ENCODE data around the gene WNT7B.

WNT7B gene

GRCh38 chr22:45971408-45972028 is 5.4 kb downstream of the WNT7B start:
- DNase-seq (ENCODE audit: low spot score), result no peak

- no peak for DNase-seq (ENCODE audit: low spot score)
Observed at GRCh38 chr22:45970705-45971407, 6.1 kb downstream of the WNT7B start.

- no peak for DNase-seq (ENCODE audit: low spot score)
Observed at GRCh38 chr22:45969801-45970470, 7.0 kb downstream of the WNT7B start.

- DNase-seq (ENCODE audit: low spot score), result no peak
Observed at GRCh38 chr22:45969414-45969799, 7.6 kb downstream of the WNT7B start.

GRCh38 chr22:45968751-45969413 is 8.1 kb downstream of the WNT7B start:
- DNase-seq (ENCODE audit: low spot score), result no peak

- DNase-seq (ENCODE audit: low spot score), result no peak
Observed at GRCh38 chr22:45968003-45968650, 8.8 kb downstream of the WNT7B start.

- no peak for DNase-seq (ENCODE audit: low spot score)
Observed at GRCh38 chr22:45966895-45967365, 10.0 kb downstream of the WNT7B start.

- DNase-seq (ENCODE audit: low spot score), result no peak
Observed at GRCh38 chr22:45966320-45966894, 10.6 kb downstream of the WNT7B start.

- DNase-seq (ENCODE audit: low spot score), result no peak
Observed at GRCh38 chr22:45965563-45965962, 11.4 kb downstream of the WNT7B start.

GRCh38 chr22:45964926-45965527 is 11.9 kb downstream of the WNT7B start:
- no peak for DNase-seq (ENCODE audit: low spot score)

- DNase-seq (ENCODE audit: low spot score), result no peak
Observed at GRCh38 chr22:45964372-45964771, 12.6 kb downstream of the WNT7B start.

GRCh38 chr22:45963821-45964220 is 13.1 kb downstream of the WNT7B start:
- no peak for DNase-seq (ENCODE audit: low spot score)

- no peak for DNase-seq (ENCODE audit: low spot score)
Observed at GRCh38 chr22:45962756-45963324, 14.1 kb downstream of the WNT7B start.

- DNase-seq (ENCODE audit: low spot score), result no peak
Observed at GRCh38 chr22:45962434-45962718, 14.6 kb downstream of the WNT7B start.

GRCh38 chr22:45961679-45962433 is 15.1 kb downstream of the WNT7B start:
- DNase-seq (ENCODE audit: low spot score), result no peak

GRCh38 chr22:45960477-45961386 is 16.2 kb downstream of the WNT7B start:
- DNase-seq (ENCODE audit: low spot score), result no peak

- DNase-seq (ENCODE audit: low spot score), result no peak
Observed at GRCh38 chr22:45959719-45960476, 17.1 kb downstream of the WNT7B start.

- no peak for DNase-seq (ENCODE audit: low spot score)
Observed at GRCh38 chr22:45958971-45959370, 18.0 kb downstream of the WNT7B start.

GRCh38 chr22:45957826-45958225 is 19.1 kb downstream of the WNT7B start:
- no peak for DNase-seq (ENCODE audit: low spot score)

Measured in LoVo (cell line).